Loucy (cell line): ENCODE measurements around the gene FPR3.

Experiments used
- H2AFZ ChIP-seq: fragments of 200-600 bp; sonication (generic); 2 replicates; pipeline ENCODE4 v1.6.0; 2016; ENCODE audit warnings: antibody characterized with exemption, mild to moderate bottlenecking, low read length, moderate library complexity
- H3F3A ChIP-seq: fragments of 200-600 bp; 2 replicates; pipeline ENCODE4 v1.6.0; 2016; ENCODE audit warnings: antibody characterized with exemption, low read depth, mild to moderate bottlenecking
- H3K27me3 ChIP-seq: fragments of 200-600 bp; sonication (generic); 2 replicates; pipeline ENCODE4 v1.6.1; 2014; ENCODE audit warnings: low read length, mild to moderate bottlenecking; ENCODE audit not compliant: insufficient read depth, poor library complexity, severe bottlenecking
- H3K36me3 ChIP-seq: fragments of 200-600 bp; sonication (generic); 2 replicates; pipeline ENCODE4 v1.6.1; 2016; ENCODE audit warnings: low read length; ENCODE audit not compliant: insufficient read depth
- H3K4me1 ChIP-seq: fragments of 200-600 bp; sonication (generic); 2 replicates; pipeline ENCODE4 v1.5.1; 2014; ENCODE audit warnings: low read length, mild to moderate bottlenecking; ENCODE audit not compliant: insufficient read depth, poor library complexity, severe bottlenecking
- H3K4me2 ChIP-seq: fragments of 200-600 bp; sonication (generic); 2 replicates; pipeline ENCODE4 v1.6.0; 2014; ENCODE audit warnings: antibody characterized with exemption, low read length, low read depth, mild to moderate bottlenecking; ENCODE audit not compliant: poor library complexity, severe bottlenecking
- H3K4me3 ChIP-seq: fragments of 200-600 bp; sonication (generic); 2 replicates; pipeline ENCODE4 v1.5.1; 2014; ENCODE audit warnings: low read length, mild to moderate bottlenecking, mixed read lengths; ENCODE audit not compliant: poor library complexity, severe bottlenecking
- H3K79me2 ChIP-seq: fragments of 200-600 bp; sonication (generic); 2 replicates; pipeline ENCODE4 v1.6.1; 2014; ENCODE audit warnings: low read length; ENCODE audit not compliant: insufficient read depth
- H3K9ac ChIP-seq: fragments of 200-600 bp; sonication (generic); 2 replicates; pipeline ENCODE4 v1.6.0; 2014; ENCODE audit warnings: mild to moderate bottlenecking, low read depth, low read length, moderate library complexity; ENCODE audit not compliant: poor library complexity, severe bottlenecking
- H3K9me2 ChIP-seq: fragments of 200-600 bp; sonication (generic); replicated peaks from 2 replicates; pipeline ENCODE4 v1.6.1; 2016; ENCODE audit warnings: low read depth, low read length, mixed read lengths
- H3K9me3 ChIP-seq: fragments of 200-600 bp; sonication (generic); 2 replicates; pipeline ENCODE4 v1.6.1; 2014; ENCODE audit warnings: mild to moderate bottlenecking, antibody characterized with exemption, low read length, low read depth; ENCODE audit not compliant: insufficient read depth
- H4K20me1 ChIP-seq: fragments of 200-600 bp; sonication (generic); 2 replicates; pipeline ENCODE4 v1.6.0; 2014; ENCODE audit warnings: antibody characterized with exemption, low read length, mild to moderate bottlenecking; ENCODE audit not compliant: insufficient read depth, poor library complexity, severe bottlenecking
- CTCF ChIP-seq: fragments of 200-600 bp; sonication (generic); conservative IDR thresholded peaks from 2 replicates; pipeline ENCODE4 v1.5.1; 2014; ENCODE audit warnings: mild to moderate bottlenecking, antibody characterized with exemption, low read length
- EZH2phosphoT487 ChIP-seq: fragments of 200-600 bp; IDR thresholded peaks from 2 replicates; pipeline ENCODE4 v1.6.1; 2018; ENCODE audit warnings: antibody characterized with exemption, mild to moderate bottlenecking, moderate library complexity, borderline replicate concordance

FPR3 gene

GRCh38 chr19:51820011-51820410 is 25.1 kb downstream of the FPR3 start:
- no peaks in the 10 kb centered on the region for H3K4me1 ChIP-seq
- H3K9me2 ChIP-seq, result no peaks in the 10 kb centered on the region
- no peaks in the 10 kb centered on the region; the same call in 1 of the 2 replicates for H3K9me3 ChIP-seq
- TF ChIP-seq EZH2phosphoT487, result no peak
- TF ChIP-seq CTCF, result no peak
- H3F3A ChIP-seq, result no peaks in the 10 kb centered on the region
- H3K4me3 ChIP-seq, result no peak overlapping the region
- no peaks in the 10 kb centered on the region for H4K20me1 ChIP-seq
- no peaks in the 10 kb centered on the region for H3K36me3 ChIP-seq
- H3K9ac ChIP-seq, result no peak overlapping the region
- no peak overlapping the region for H2AFZ ChIP-seq
- H3K4me2 ChIP-seq, result no peak overlapping the region
- no peaks in the 10 kb centered on the region for H3K79me2 ChIP-seq
- no peaks in the 10 kb centered on the region for H3K27me3 ChIP-seq

- H3K9me2 ChIP-seq, result no peaks in the 10 kb centered on the region
- H3K36me3 ChIP-seq, result no peaks in the 10 kb centered on the region
- no peak overlapping the region for H2AFZ ChIP-seq
- H3K4me3 ChIP-seq, result no peak overlapping the region
- TF ChIP-seq CTCF, result no peak
- no peaks in the 10 kb centered on the region for H4K20me1 ChIP-seq
- no peaks in the 10 kb centered on the region; the same call in 1 of the 2 replicates for H3K9me3 ChIP-seq
- H3K79me2 ChIP-seq, result no peaks in the 10 kb centered on the region
- H3K4me2 ChIP-seq, result no peak overlapping the region
- no peaks in the 10 kb centered on the region for H3F3A ChIP-seq
- no peak overlapping the region for H3K9ac ChIP-seq
- no peaks in the 10 kb centered on the region for H3K27me3 ChIP-seq
- no peaks in the 10 kb centered on the region for H3K4me1 ChIP-seq
These were observed 26.0 kb downstream of the FPR3 start for GRCh38 chr19:51820831-51821446.

GRCh38 chr19:51821456-51821855 is 26.5 kb downstream of the FPR3 start:
- Histone ChIP-seq H2AFZ (no peak overlapping the region), H3K4me3 (no peak overlapping the region), H3K4me2 (no peak overlapping the region), H3K36me3 (no peaks in the 10 kb centered on the region), H3K9me3 (no peaks in the 10 kb centered on the region; the same call in 1 of the 2 replicates), H3K79me2 (no peaks in the 10 kb centered on the region), H3K9me2 (no peaks in the 10 kb centered on the region), H4K20me1 (no peaks in the 10 kb centered on the region), H3K27me3 (no peaks in the 10 kb centered on the region), H3F3A (no peaks in the 10 kb centered on the region), H3K4me1 (no peaks in the 10 kb centered on the region), H3K9ac (no peak overlapping the region)
- no peak for TF ChIP-seq EZH2phosphoT487
- TF ChIP-seq CTCF, result no peak
